ENCODE measurements around the gene SCG3. TPM values are rescaled to one million over a fixed set of nuclear protein-coding genes. Genes with fewer than 3 reads are reported as not detected.
"Not testable (repeated sequence)": the region's sequence is repeated elsewhere in the genome, so short reads cannot be mapped to it uniquely, and the experiment has no call there.

Gene SCG3
- 13.0 and 18.2 TPM in 2 replicates for total RNA-seq (ENCODE audit: low replicate concordance)
- long read RNA-seq, transcript SCG3-201 (12 exons, 3,315 nt) = major isoform, 19 of 44 reads
- long read RNA-seq, partial matches to known transcripts = 21 of 44 reads
- long read RNA-seq, other reads (novel, unspliced or antisense) = 3 of 44 reads

- peak; percentile 85 for DNase-seq (ENCODE audit: extremely low spot score, unreplicated experiment)
- H3K4me1 Mint-ChIP-seq (ENCODE audit: unreplicated experiment) = no peaks in the 10 kb centered on the region
- peak within 1 kb of the TSS; percentile 79 for H3K4me3 Mint-ChIP-seq
- H3K9me3 Mint-ChIP-seq = no peaks in the 10 kb centered on the region
- no peak for TF ChIP-seq CTCF (conservative IDR thresholded peaks at IDR 0.05)
- peaks cover 43% of the 10 kb centered on the region for H3K27me3 Mint-ChIP-seq
- H3K36me3 Mint-ChIP-seq = no peaks in the 10 kb centered on the region
- peak within 1 kb of the TSS; percentile 26 for H3K27ac Mint-ChIP-seq
Measured at GRCh38 chr15:51681303-51681963, at the start of gene SCG3. Gene SCG3, plus strand, starts transcription at chr15:51681503. Its CDS starts 253 bp downstream, at chr15:51681756.

- Mint-ChIP-seq H3K27me3 (no peaks in the 10 kb centered on the region), H3K27ac (no peak overlapping the region), H3K4me3 (no peak overlapping the region), H3K4me1 (ENCODE audit: unreplicated experiment) (no peaks in the 10 kb centered on the region), H3K9me3 (no peaks in the 10 kb centered on the region), H3K36me3 (no peaks in the 10 kb centered on the region)
- no peak for TF ChIP-seq CTCF (conservative IDR thresholded peaks at IDR 0.05)
- no peak for DNase-seq (ENCODE audit: extremely low spot score, unreplicated experiment)
Measured at GRCh38 chr15:51634591-51635198, 46.6 kb upstream of the SCG3 start.

- Mint-ChIP-seq H3K27ac (no peak overlapping the region), H3K4me3 (no peak overlapping the region), H3K27me3 (no peaks in the 10 kb centered on the region), H3K36me3 (no peaks in the 10 kb centered on the region), H3K4me1 (ENCODE audit: unreplicated experiment) (no peaks in the 10 kb centered on the region), H3K9me3 (no peaks in the 10 kb centered on the region)
- TF ChIP-seq CTCF (conservative IDR thresholded peaks at IDR 0.05) = no peak
- no peak for DNase-seq (ENCODE audit: extremely low spot score, unreplicated experiment)
Measured at GRCh38 chr15:51641490-51642130, 39.7 kb upstream of the SCG3 start.

GRCh38 chr15:51642696-51643095 lies 38.6 kb upstream of the SCG3 start:
- Mint-ChIP-seq H3K27me3 (no peaks in the 10 kb centered on the region), H3K4me1 (ENCODE audit: unreplicated experiment) (no peaks in the 10 kb centered on the region), H3K4me3 (no peak overlapping the region)

GRCh38 chr15:51647128-51647562 lies 34.2 kb upstream of the SCG3 start:
- DNase-seq (ENCODE audit: extremely low spot score, unreplicated experiment) = no peak
- no peak for TF ChIP-seq CTCF (conservative IDR thresholded peaks at IDR 0.05)
- Mint-ChIP-seq H3K4me1 (ENCODE audit: unreplicated experiment) (no peaks in the 10 kb centered on the region), H3K9me3 (no peaks in the 10 kb centered on the region), H3K4me3 (no peak overlapping the region), H3K36me3 (no peaks in the 10 kb centered on the region), H3K27me3 (peaks cover 4% of the 10 kb centered on the region), H3K27ac (no peak overlapping the region)

More at GRCh38 chr15:51642696-51643095, 38.6 kb upstream of the SCG3 start:
- Mint-ChIP-seq H3K9me3 (no peaks in the 10 kb centered on the region), H3K27ac (no peak overlapping the region), H3K36me3 (no peaks in the 10 kb centered on the region)
- TF ChIP-seq CTCF (conservative IDR thresholded peaks at IDR 0.05) = no peak
- DNase-seq (ENCODE audit: extremely low spot score, unreplicated experiment) = no peak

- not testable (repeated sequence) for H3K36me3 Mint-ChIP-seq; H3K27ac Mint-ChIP-seq; H3K27me3 Mint-ChIP-seq; H3K4me3 Mint-ChIP-seq; H3K9me3 Mint-ChIP-seq; DNase-seq (ENCODE audit: extremely low spot score, unreplicated experiment); H3K4me1 Mint-ChIP-seq (ENCODE audit: unreplicated experiment)
Measured at GRCh38 chr15:51648101-51648500, 33.2 kb upstream of the SCG3 start.

- not testable (repeated sequence) for H3K4me3 Mint-ChIP-seq; DNase-seq (ENCODE audit: extremely low spot score, unreplicated experiment); H3K9me3 Mint-ChIP-seq; H3K27me3 Mint-ChIP-seq; H3K4me1 Mint-ChIP-seq (ENCODE audit: unreplicated experiment); H3K36me3 Mint-ChIP-seq; H3K27ac Mint-ChIP-seq
Measured at GRCh38 chr15:51648643-51649042, 32.7 kb upstream of the SCG3 start.
